Measurements from ENCODE around the gene GALNT18. TPM values are rescaled to one million over a fixed set of nuclear protein-coding genes. Genes with fewer than 3 reads are reported as not detected.

Gene GALNT18
- total RNA-seq, 1 experiment from 2014 or later, result 1.7 TPM

DNA sequence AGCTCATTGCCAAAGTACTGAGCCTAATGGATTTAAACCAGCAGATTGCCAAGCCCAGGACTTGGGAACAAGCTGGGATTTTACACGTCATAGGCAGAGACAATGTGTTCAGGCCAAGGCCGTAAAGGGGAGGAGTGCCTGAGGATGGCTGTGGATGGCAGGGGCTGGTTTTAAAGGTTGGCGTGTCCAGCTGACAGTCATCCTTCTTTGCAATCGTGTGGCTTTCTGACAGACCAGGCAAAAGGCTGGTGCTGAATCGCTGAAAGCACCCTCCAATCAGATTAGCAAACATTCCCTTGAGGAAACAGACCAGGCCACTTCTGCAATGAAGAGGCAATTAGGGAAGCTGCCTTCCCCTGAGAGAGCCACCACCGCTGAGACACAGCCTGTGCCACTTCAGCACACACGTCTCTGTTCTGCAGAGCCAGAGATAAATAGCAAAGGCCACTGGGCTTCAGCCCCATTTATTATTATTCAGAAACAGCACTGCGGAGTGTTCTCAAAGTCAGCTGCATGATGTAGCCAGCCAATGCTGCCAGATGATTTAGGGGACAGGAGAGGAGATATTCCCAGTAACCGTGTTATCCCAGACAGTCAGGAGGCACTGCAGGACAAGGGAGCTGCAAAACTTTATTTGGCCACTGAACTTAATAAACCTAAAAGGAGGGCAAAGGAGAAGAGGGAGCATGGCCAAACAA is 214.6 kb downstream of the GALNT18 start:
- H3K9ac ChIP-seq (ENCODE audit: extremely low read depth, insufficient read length, low read length), result no peak overlapping the region
- H2BK5ac ChIP-seq (ENCODE audit: insufficient read length, low read length), result no peak overlapping the region
- no peaks in the 10 kb centered on the region for H4K20me1 ChIP-seq (ENCODE audit: control insufficient read depth, insufficient read depth, insufficient read length)
- no peak for DNase-seq
- Mint-ChIP-seq H3K4me1 (peaks cover 24 to 29% of the 10 kb centered on the region in 2 experiments), H3K27ac (no peak overlapping the region), H3K4me3 (no peak overlapping the region), H3K27me3 (ENCODE audit: low read depth) (peaks cover 8% of the 10 kb centered on the region), H3K36me3 (ENCODE audit: insufficient read depth in 1 of 3, low read depth in 3 of 3) (no peaks in the 10 kb centered on the region; a peak in 1 of 7 replicates), H3K9me3 (no peaks in the 10 kb centered on the region; a peak in 2 of 5 replicates)
- no peak overlapping the region for H2BK20ac ChIP-seq (ENCODE audit: low read depth, low read length, poor library complexity, severe bottlenecking)
- no peak overlapping the region for H4K5ac ChIP-seq (ENCODE audit: insufficient read length, low read depth, low read length)
- H2BK15ac ChIP-seq (ENCODE audit: low read depth, low read length), result no peak overlapping the region
- H3K79me1 ChIP-seq (ENCODE audit: insufficient read depth, low read depth, low read length, poor library complexity, severe bottlenecking), result no peaks in the 10 kb centered on the region
- H2BK120ac ChIP-seq (ENCODE audit: low read depth, low read length, poor library complexity, severe bottlenecking), result no peak overlapping the region
- no peak overlapping the region for H3K23ac ChIP-seq (ENCODE audit: insufficient read length, low read depth, low read length)
- peaks cover 6% of the 10 kb centered on the region; the same call in 1 of the 2 replicates for H3K4me1 ChIP-seq (ENCODE audit: insufficient read depth, low read length)
- H3K4me2 ChIP-seq (ENCODE audit: insufficient read depth, insufficient read length, low read length), result no peak overlapping the region
- H4K91ac ChIP-seq (ENCODE audit: insufficient read length, low read depth, low read length), result no peak overlapping the region
- H3K56ac ChIP-seq (ENCODE audit: insufficient read length, low read depth, low read length), result no peak overlapping the region
- H3K4ac ChIP-seq (ENCODE audit: low read depth, low read length), result no peak overlapping the region
- no peak overlapping the region for H3K27ac ChIP-seq (ENCODE audit: insufficient read length, low read depth, low read length)
- H3T11ph ChIP-seq (ENCODE audit: low read length), result no peak overlapping the region
- no peak overlapping the region for H3K14ac ChIP-seq (ENCODE audit: insufficient read depth, low read length)
- no peaks in the 10 kb centered on the region for H3K79me2 ChIP-seq (ENCODE audit: insufficient read depth, low read length)
- WGBS (ENCODE audit: extremely low coverage, insufficient read length, low lambda C conversion rate), result no CpG with 5 or more reads among the region's 9 CpGs
- TF ChIP-seq, protein P1, sequence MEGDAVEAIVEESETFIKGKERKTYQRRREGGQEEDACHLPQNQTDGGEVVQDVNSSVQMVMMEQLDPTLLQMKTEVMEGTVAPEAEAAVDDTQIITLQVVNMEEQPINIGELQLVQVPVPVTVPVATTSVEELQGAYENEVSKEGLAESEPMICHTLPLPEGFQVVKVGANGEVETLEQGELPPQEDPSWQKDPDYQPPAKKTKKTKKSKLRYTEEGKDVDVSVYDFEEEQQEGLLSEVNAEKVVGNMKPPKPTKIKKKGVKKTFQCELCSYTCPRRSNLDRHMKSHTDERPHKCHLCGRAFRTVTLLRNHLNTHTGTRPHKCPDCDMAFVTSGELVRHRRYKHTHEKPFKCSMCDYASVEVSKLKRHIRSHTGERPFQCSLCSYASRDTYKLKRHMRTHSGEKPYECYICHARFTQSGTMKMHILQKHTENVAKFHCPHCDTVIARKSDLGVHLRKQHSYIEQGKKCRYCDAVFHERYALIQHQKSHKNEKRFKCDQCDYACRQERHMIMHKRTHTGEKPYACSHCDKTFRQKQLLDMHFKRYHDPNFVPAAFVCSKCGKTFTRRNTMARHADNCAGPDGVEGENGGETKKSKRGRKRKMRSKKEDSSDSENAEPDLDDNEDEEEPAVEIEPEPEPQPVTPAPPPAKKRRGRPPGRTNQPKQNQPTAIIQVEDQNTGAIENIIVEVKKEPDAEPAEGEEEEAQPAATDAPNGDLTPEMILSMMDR (conservative IDR thresholded peaks at IDR 0.05), result no peak
- H2AFZ ChIP-seq (ENCODE audit: low read length), result no peak overlapping the region
- H3K9me3 ChIP-seq (ENCODE audit: control insufficient read depth, low read depth, low read length), result no peaks in the 10 kb centered on the region
- H3K18ac ChIP-seq (ENCODE audit: insufficient read length, low read depth, low read length), result no peak overlapping the region
- no peak overlapping the region for H4K8ac ChIP-seq (replicated peaks; ENCODE audit: insufficient read length, low read depth, low read length)
- H3K23me2 ChIP-seq (ENCODE audit: insufficient read length, low read depth, low read length, poor library complexity, severe bottlenecking), result no peaks in the 10 kb centered on the region
- no peak overlapping the region for H2AK5ac ChIP-seq (ENCODE audit: insufficient read length, low read length)
- H3K27me3 ChIP-seq (ENCODE audit: insufficient read depth, low read length), result no peaks in the 10 kb centered on the region
- H2BK12ac ChIP-seq (ENCODE audit: insufficient read length, low read depth, low read length), result no peak overlapping the region
